Ishikawa (cell line): ENCODE results near the gene PTPN21.

Experiments
- CEBPB ChIP-seq: IDR thresholded peaks from 2 replicates; pipeline ENCODE4 v1.6.1; 2012
- CREB1 ChIP-seq: IDR thresholded peaks from 2 replicates; pipeline ENCODE4 v1.6.1; 2012; ENCODE audit warnings: low read depth
- EGR1 ChIP-seq: IDR thresholded peaks from 2 replicates; pipeline ENCODE4 v1.6.1; 2012
- EP300 ChIP-seq: IDR thresholded peaks from 2 replicates; pipeline ENCODE4 v1.6.1; 2012; ENCODE audit warnings: borderline replicate concordance
- FOXM1 ChIP-seq: IDR thresholded peaks from 2 replicates; pipeline ENCODE4 v1.6.1; 2012; ENCODE audit warnings: low read depth, borderline replicate concordance
- MAX ChIP-seq: IDR thresholded peaks from 2 replicates; pipeline ENCODE4 v1.6.1; 2012
- NFIC ChIP-seq: IDR thresholded peaks from 2 replicates; pipeline ENCODE4 v1.6.1; 2012
- RAD21 ChIP-seq: IDR thresholded peaks from 2 replicates; pipeline ENCODE4 v1.6.1; 2012; ENCODE audit warnings: low read depth
- REST ChIP-seq: IDR thresholded peaks from 2 replicates; pipeline ENCODE4 v1.6.1; 2012; ENCODE audit warnings: low read depth, mild to moderate bottlenecking
- TAF1 ChIP-seq: IDR thresholded peaks from 2 replicates; pipeline ENCODE4 v1.6.1; 2012; ENCODE audit warnings: low read depth, mild to moderate bottlenecking
- TCF12 ChIP-seq: IDR thresholded peaks from 2 replicates; pipeline ENCODE4 v1.6.1; 2012; ENCODE audit warnings: low read depth
- TEAD4 ChIP-seq: IDR thresholded peaks from 2 replicates; pipeline ENCODE4 v1.6.1; 2012
- USF1 ChIP-seq: IDR thresholded peaks from 2 replicates; pipeline ENCODE4 v1.6.1; 2012
- YY1 ChIP-seq: IDR thresholded peaks from 2 replicates; pipeline ENCODE4 v1.6.1; 2012; ENCODE audit warnings: low read depth
- ZBTB7A ChIP-seq: IDR thresholded peaks from 2 replicates; pipeline ENCODE4 v1.6.1; 2012; ENCODE audit warnings: low read depth

PTPN21 gene

GRCh38 chr14:88454886-88455285, 99.9 kb downstream of the PTPN21 start:
- TF ChIP-seq ZBTB7A (no peak), NFIC (no peak), MAX (no peak), EP300 (no peak), RAD21 (no peak), EGR1 (no peak), CEBPB (no peak), TAF1 (no peak), TEAD4 (no peak), CREB1 (no peak), TCF12 (no peak), FOXM1 (no peak), USF1 (no peak), YY1 (no peak), REST (no peak)

GRCh38 chr14:88452231-88452630, 102.6 kb downstream of the PTPN21 start:
- TF ChIP-seq ZBTB7A, result no peak
- no peak for TF ChIP-seq MAX

GRCh38 chr14:88439088-88439487, 115.7 kb downstream of the PTPN21 start:
- TF ChIP-seq MAX (no peak), EP300 (no peak), CREB1 (no peak), EGR1 (no peak), NFIC (no peak), TCF12 (no peak), CEBPB (no peak), TAF1 (no peak), YY1 (no peak), TEAD4 (no peak), REST (no peak), RAD21 (no peak), ZBTB7A (no peak), USF1 (no peak)

- TF ChIP-seq EGR1 (no peak), ZBTB7A (no peak), RAD21 (peak; percentile 3; the same call in 1 of the 2 replicates)
Measured at GRCh38 chr14:88437658-88438057, 117.1 kb downstream of the PTPN21 start.

- TF ChIP-seq ZBTB7A (no peak), MAX (no peak), EGR1 (no peak), CEBPB (no peak), RAD21 (no peak), REST (no peak), USF1 (no peak), EP300 (no peak), CREB1 (no peak), FOXM1 (no peak), TCF12 (no peak), NFIC (no peak)
Measured at GRCh38 chr14:88430976-88431375, 123.8 kb downstream of the PTPN21 start.
